ENCODE data around the gene STRAP. TPM values are rescaled to one million over a fixed set of nuclear protein-coding genes. Genes with fewer than 3 reads are reported as not detected.

Gene STRAP
- total and polyA plus RNA-seq, 10 of the 15 experiments (the other 5 are each of a cell fraction or from before 2014, with no cell fraction given) = 64.3 to 281 (median 119) TPM

DNA sequence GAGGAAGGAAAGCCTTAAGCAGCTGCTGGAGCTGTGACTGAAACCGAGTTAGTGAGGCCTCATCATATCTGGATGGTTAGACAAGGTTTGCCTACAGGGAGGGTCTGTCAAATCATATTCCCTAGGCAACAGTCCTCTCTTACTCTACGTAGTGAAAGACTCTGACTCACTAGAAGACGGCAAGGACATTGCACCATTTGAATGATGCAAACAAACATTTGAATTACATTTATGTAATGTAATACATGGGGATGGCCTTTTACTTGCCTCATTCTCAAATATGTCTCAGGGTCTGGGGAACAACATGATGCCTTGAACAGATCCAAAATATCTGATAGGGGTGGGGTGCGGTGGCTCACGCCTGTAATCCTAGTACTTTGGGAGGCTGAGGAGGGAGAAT, 29.8 kb upstream of the STRAP start (continued):
- no peak for TF ChIP-seq PML (IDR thresholded peaks at IDR 0.05; ENCODE audit: low read length)

GRCh38 chr12:15853877-15854276, 28.3 kb upstream of the STRAP start:
- intact Hi-C loops (cut with micrococcal nuclease; ENCODE audit: unreplicated experiment) (no loop called here), in situ Hi-C loops (cut with MboI) (loop anchor here (5.0 to 10.0 kb wide), 3 partner anchors 257 to 579 kb away; no protein-coding TSS in a partner anchor)
- no TSS peak for BruUV-seq (replicated peaks)
- ChIA-PET RAD21 (ENCODE audit: unreplicated experiment) (interaction anchor here (0.8 to 1.1 kb wide), 2 partner anchors 180 to 261 kb away, joined by 3 to 4 read pairs; no protein-coding TSS in a partner anchor), CTCF (interaction anchor here (2.2 to 19.2 kb wide), 5 partner anchors 35 to 324 kb away, joined by 8 to 478 read pairs (median 16); no protein-coding TSS in a partner anchor), SMC1A (ENCODE audit: uncharacterized antibody, unreplicated experiment) (interaction anchor here (1.0 to 17.7 kb wide), 10 partner anchors 9 to 324 kb away, joined by 3 to 466 read pairs (median 6); no protein-coding TSS in a partner anchor), POLR2A (no interaction called here)
- no peak overlapping the region for H3K27ac ChIP-seq (ENCODE audit: control insufficient read depth, insufficient read depth)
- TF ChIP-seq TCF12 (IDR thresholded peaks at IDR 0.05; ENCODE audit: low read depth, low read length) (no peak), SKIL (IDR thresholded peaks at IDR 0.05; ENCODE audit: low read depth, poor library complexity, severe bottlenecking) (no peak)
- no peaks in the 10 kb centered on the region for H3K27me3 ChIP-seq (replicated peaks in 1 of 2; ENCODE audit: control insufficient read depth in 2 of 2, insufficient read depth in 2 of 2, low read length in 1 of 2)
- H3K4me1 ChIP-seq (ENCODE audit: control insufficient read depth, insufficient read depth, low read length) = no peaks in the 10 kb centered on the region
- no peak for ATAC-seq
- H4K20me1 ChIP-seq (ENCODE audit: control insufficient read depth, insufficient read depth) = no peaks in the 10 kb centered on the region
- H3K4me2 ChIP-seq (ENCODE audit: control insufficient read depth, insufficient read depth) = no peak overlapping the region
- no peak overlapping the region for H3K9ac ChIP-seq (ENCODE audit: control insufficient read depth, insufficient read depth, low read length)
- H3K9me3 ChIP-seq (replicated peaks; ENCODE audit: control insufficient read depth, insufficient read depth, low read length) = no peaks in the 10 kb centered on the region
- H3K4me3 ChIP-seq = no peak overlapping the region
- no peak for DNase-seq (ENCODE audit: low read depth, low spot score)
- H3K79me2 ChIP-seq (ENCODE audit: control insufficient read depth, insufficient read depth, low read length) = no peaks in the 10 kb centered on the region
- no peak overlapping the region for H2AFZ ChIP-seq (ENCODE audit: control insufficient read depth, low read depth, low read length)
- WGBS (ENCODE audit: insufficient coverage, insufficient replicate concordance, low lambda C conversion rate, missing lambda C conversion rate) = 40% methylated on average over 4 of the region's 4 CpGs
- FAIRE-seq = no peak
- H3K36me3 ChIP-seq (ENCODE audit: control insufficient read depth in 2 of 2, insufficient read depth in 2 of 2, low read length in 1 of 2) = no peaks in the 10 kb centered on the region

Measured in GM12878 (cell line).